ENCODE results near the gene GPR27.

DNA sequence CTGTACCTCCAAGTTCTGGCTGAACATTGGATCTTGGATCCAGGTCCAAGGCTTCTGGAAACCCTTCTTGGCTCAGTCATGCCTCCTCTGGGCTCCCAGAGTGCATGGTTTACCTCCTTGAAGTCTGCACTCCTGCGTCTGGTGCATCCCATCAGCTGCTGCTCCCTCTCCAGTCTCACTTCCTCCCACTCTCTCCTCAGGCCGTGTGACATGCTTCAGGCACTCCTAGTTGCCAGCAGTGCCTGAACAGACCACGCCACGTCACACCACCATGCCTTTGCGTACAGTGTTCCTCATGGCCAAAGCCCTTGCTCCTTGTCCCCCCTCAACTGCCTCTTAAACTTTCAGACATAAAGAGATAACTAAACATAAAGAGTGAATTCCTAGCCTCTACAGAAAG, 5.7 kb downstream of the GPR27 start:
- TF ChIP-seq POLR2A (IDR thresholded peaks at IDR 0.05) (no peak), POLR2AphosphoS5 (IDR thresholded peaks at IDR 0.05) (no peak)
- TF ChIP-seq, protein P1, sequence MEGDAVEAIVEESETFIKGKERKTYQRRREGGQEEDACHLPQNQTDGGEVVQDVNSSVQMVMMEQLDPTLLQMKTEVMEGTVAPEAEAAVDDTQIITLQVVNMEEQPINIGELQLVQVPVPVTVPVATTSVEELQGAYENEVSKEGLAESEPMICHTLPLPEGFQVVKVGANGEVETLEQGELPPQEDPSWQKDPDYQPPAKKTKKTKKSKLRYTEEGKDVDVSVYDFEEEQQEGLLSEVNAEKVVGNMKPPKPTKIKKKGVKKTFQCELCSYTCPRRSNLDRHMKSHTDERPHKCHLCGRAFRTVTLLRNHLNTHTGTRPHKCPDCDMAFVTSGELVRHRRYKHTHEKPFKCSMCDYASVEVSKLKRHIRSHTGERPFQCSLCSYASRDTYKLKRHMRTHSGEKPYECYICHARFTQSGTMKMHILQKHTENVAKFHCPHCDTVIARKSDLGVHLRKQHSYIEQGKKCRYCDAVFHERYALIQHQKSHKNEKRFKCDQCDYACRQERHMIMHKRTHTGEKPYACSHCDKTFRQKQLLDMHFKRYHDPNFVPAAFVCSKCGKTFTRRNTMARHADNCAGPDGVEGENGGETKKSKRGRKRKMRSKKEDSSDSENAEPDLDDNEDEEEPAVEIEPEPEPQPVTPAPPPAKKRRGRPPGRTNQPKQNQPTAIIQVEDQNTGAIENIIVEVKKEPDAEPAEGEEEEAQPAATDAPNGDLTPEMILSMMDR (IDR thresholded peaks at IDR 0.05) = no peak
